GM12878 (cell line): Measurements from ENCODE around the gene EMX1.

Source experiments
- BMI1 ChIP-seq: fragments of 450-650 bp; IDR thresholded peaks from 2 replicates; pipeline ENCODE4 v1.6.1; 2016; ENCODE audit warnings: mild to moderate bottlenecking, moderate library complexity, borderline replicate concordance
- CHD2 ChIP-seq: IDR thresholded peaks from 2 replicates; pipeline ENCODE4 v1.6.1; 2011; ENCODE audit warnings: low read depth, low read length, improper control_type of control experiment, borderline replicate concordance
- EZH2 ChIP-seq: IDR thresholded peaks from 2 replicates; pipeline ENCODE4 v1.6.1; 2012; ENCODE audit warnings: low read depth, mild to moderate bottlenecking, control low read depth, inconsistent platforms, low read length, borderline replicate concordance; ENCODE audit not compliant: control insufficient read depth
- KDM1A ChIP-seq: fragments of 200-600 bp; sonication (generic); IDR thresholded peaks from 2 replicates; pipeline ENCODE4 v1.6.1; 2016; ENCODE audit warnings: borderline replicate concordance
- NR2F1 ChIP-seq: fragments of 450-650 bp; conservative IDR thresholded peaks from 2 replicates; pipeline ENCODE4 v1.6.1; 2017; ENCODE audit warnings: mild to moderate bottlenecking
- POLR2A ChIP-seq: IDR thresholded peaks from 2 replicates; pipeline ENCODE4 v1.6.1; 2011; ENCODE audit warnings: low read depth, mild to moderate bottlenecking, low read length
- SMC3 ChIP-seq: IDR thresholded peaks from 2 replicates; pipeline ENCODE4 v1.6.1; 2011; ENCODE audit warnings: low read length, improper control_type of control experiment, borderline replicate concordance
- SP1 ChIP-seq: IDR thresholded peaks from one replicate; pipeline ENCODE4 v1.6.1; 2011; ENCODE audit warnings: low read depth, low read length
- SREBF2 ChIP-seq: IDR thresholded peaks from 2 replicates; pipeline ENCODE4 v1.6.1; 2012; ENCODE audit warnings: mild to moderate bottlenecking, low read length
- ZBED1 ChIP-seq: IDR thresholded peaks from 2 replicates; pipeline ENCODE4 v1.6.1; 2016; ENCODE audit warnings: borderline replicate concordance
- TF ChIP-seq, protein P1 (sequence below), 3 experiments: IDR thresholded peaks in 2 of 3; conservative IDR thresholded peaks in 1 of 3; 2 replicates each; pipeline ENCODE4 v1.5.1; 2011; ENCODE audit warnings: low read depth in 3 of 3, low read length in 3 of 3, mild to moderate bottlenecking in 3 of 3, control low read depth in 2 of 3, moderate library complexity in 2 of 3, inconsistent platforms in 1 of 3, mixed read lengths in 1 of 3; ENCODE audit not compliant: control insufficient read depth in 2 of 3, insufficient read depth in 1 of 3; ENCODE audit errors: extremely low read depth in 1 of 3
- TF ChIP-seq, protein P2 (sequence below): IDR thresholded peaks from 2 replicates; pipeline ENCODE4 v1.6.1; 2012; ENCODE audit warnings: low read depth, low read length, improper control_type of control experiment
- TF ChIP-seq, protein P3 (sequence below): fragments of 450-650 bp; IDR thresholded peaks from 2 replicates; pipeline ENCODE4 v1.6.1; 2017; ENCODE audit warnings: mild to moderate bottlenecking

DNA sequence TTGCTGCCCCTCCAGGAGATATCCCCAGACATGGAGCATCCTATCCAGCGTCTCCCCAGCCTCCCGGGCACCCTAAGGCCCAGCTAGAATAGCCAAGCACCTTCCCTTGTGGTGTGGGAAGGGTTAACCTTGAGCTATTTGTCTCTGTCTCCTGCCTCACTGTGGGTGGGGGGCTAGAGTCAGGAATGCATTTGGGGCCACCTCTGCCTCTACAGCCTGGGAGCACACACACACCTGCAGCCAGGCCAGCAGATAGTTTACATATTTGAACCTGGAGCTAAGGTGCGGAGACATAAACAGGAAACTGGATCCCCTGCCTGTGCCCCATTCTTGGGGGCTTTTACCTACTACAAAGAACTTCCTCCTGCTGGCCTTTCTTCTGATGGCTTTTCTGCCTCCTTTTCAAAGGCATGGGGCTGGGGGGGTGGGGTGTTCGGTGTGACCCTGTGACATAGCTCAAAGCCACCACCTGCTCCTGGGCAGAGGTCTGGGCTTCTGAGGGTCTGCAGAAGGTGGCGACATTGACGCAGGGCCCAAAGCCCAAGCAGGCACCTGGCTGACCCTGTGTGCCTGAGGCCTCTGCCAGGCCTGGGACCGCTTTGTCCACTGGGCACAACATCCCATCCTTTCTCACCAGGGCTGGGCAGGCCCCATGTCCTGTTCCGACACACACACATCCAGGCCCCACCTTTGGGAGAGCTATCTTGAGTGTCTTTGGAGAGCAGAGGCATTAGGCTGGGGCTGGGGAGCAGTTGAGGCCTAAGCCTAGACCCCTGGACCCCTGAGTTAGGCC, 34.2 kb downstream of the EMX1 start:
- TF ChIP-seq CHD2: no peak
- TF ChIP-seq, protein P1, sequence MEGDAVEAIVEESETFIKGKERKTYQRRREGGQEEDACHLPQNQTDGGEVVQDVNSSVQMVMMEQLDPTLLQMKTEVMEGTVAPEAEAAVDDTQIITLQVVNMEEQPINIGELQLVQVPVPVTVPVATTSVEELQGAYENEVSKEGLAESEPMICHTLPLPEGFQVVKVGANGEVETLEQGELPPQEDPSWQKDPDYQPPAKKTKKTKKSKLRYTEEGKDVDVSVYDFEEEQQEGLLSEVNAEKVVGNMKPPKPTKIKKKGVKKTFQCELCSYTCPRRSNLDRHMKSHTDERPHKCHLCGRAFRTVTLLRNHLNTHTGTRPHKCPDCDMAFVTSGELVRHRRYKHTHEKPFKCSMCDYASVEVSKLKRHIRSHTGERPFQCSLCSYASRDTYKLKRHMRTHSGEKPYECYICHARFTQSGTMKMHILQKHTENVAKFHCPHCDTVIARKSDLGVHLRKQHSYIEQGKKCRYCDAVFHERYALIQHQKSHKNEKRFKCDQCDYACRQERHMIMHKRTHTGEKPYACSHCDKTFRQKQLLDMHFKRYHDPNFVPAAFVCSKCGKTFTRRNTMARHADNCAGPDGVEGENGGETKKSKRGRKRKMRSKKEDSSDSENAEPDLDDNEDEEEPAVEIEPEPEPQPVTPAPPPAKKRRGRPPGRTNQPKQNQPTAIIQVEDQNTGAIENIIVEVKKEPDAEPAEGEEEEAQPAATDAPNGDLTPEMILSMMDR (IDR thresholded peaks at IDR 0.05 in 2 of 3, conservative IDR thresholded peaks at IDR 0.05 in 1 of 3; ENCODE audit: control insufficient read depth in 2 of 3, extremely low read depth in 1 of 3, insufficient read depth in 1 of 3, low read depth in 3 of 3, low read length in 3 of 3): no peak
- TF ChIP-seq EZH2: no peak
- TF ChIP-seq SMC3: no peak
- TF ChIP-seq SP1: no peak
- TF ChIP-seq, protein P2, sequence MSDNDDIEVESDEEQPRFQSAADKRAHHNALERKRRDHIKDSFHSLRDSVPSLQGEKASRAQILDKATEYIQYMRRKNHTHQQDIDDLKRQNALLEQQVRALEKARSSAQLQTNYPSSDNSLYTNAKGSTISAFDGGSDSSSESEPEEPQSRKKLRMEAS: no peak
- TF ChIP-seq POLR2A: no peak
- TF ChIP-seq ZBED1: no peak
- TF ChIP-seq, protein P3, sequence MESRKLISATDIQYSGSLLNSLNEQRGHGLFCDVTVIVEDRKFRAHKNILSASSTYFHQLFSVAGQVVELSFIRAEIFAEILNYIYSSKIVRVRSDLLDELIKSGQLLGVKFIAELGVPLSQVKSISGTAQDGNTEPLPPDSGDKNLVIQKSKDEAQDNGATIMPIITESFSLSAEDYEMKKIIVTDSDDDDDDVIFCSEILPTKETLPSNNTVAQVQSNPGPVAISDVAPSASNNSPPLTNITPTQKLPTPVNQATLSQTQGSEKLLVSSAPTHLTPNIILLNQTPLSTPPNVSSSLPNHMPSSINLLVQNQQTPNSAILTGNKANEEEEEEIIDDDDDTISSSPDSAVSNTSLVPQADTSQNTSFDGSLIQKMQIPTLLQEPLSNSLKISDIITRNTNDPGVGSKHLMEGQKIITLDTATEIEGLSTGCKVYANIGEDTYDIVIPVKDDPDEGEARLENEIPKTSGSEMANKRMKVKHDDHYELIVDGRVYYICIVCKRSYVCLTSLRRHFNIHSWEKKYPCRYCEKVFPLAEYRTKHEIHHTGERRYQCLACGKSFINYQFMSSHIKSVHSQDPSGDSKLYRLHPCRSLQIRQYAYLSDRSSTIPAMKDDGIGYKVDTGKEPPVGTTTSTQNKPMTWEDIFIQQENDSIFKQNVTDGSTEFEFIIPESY: no peak
- no peak for TF ChIP-seq NR2F1
- no peak for TF ChIP-seq KDM1A
- no peak for TF ChIP-seq BMI1
- TF ChIP-seq SREBF2: no peak
